NK-92 treated with Interleukin-12 subunit alpha and Interleukin-12 subunit beta, amount 100 ng/mL, for 24 hours (cell line): ENCODE results near the gene CD99L2.
A peak's percentile ranks its signal among the peaks of the same experiment; 100 is the strongest.

Experiments used
- DNase-seq: peaks from one replicate; lab custom pipeline; 2025; lab: John Stamatoyannopoulos, UW

CD99L2 gene, protein sequence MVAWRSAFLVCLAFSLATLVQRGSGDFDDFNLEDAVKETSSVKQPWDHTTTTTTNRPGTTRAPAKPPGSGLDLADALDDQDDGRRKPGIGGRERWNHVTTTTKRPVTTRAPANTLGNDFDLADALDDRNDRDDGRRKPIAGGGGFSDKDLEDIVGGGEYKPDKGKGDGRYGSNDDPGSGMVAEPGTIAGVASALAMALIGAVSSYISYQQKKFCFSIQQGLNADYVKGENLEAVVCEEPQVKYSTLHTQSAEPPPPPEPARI

DNA sequence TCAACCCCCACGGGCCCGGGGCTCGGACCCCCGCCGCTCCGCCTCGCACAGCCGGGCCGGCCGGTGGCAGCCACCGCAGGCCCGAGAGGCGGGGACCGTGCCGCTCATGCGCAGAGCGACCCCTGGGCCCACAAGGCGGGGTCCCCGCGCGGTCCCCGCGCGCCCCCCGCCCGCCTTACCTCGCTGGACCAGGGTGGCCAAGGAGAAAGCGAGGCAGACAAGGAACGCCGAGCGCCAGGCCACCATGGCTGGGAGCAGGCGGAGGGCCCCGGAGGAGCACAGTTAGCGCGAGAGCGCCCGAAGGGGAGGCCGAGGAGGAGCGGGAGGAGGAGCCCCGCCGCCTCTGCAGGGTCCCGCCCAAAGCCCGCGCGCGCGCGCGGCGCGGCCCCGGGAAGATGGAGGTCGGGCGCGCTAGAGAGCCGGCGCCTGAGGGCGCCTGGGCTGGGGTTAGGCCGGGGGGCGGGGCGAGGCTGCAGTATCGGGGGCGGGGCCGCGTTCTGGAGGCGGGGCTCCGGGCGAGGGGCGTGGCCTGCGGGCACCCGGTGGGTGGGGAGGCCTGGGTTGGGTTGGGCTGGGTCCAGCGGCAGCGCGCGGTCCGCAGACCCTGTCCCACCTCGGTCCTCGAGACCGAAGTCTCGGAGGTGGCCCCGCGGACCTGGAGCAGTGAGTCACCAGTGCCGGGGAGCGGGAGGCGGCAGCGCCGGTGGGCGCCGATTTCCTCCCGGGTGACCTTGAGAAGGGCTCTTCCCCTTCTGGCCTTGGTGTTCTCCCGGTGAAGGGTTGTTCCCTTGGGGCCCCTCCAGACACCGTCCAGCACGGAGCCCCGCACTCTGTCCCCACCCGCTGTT, at the start of gene CD99L2:
TSS of gene CD99L2 (minus strand) at position 326 of the 848 bp plus-strand sequence. CDS start at position 246, 80 bp downstream.
- peak; percentile 79 for DNase-seq

- DNase-seq = no peak
Observed at GRCh38 chrX:150944233-150944632, 45.8 kb upstream of the CD99L2 start.

DNA sequence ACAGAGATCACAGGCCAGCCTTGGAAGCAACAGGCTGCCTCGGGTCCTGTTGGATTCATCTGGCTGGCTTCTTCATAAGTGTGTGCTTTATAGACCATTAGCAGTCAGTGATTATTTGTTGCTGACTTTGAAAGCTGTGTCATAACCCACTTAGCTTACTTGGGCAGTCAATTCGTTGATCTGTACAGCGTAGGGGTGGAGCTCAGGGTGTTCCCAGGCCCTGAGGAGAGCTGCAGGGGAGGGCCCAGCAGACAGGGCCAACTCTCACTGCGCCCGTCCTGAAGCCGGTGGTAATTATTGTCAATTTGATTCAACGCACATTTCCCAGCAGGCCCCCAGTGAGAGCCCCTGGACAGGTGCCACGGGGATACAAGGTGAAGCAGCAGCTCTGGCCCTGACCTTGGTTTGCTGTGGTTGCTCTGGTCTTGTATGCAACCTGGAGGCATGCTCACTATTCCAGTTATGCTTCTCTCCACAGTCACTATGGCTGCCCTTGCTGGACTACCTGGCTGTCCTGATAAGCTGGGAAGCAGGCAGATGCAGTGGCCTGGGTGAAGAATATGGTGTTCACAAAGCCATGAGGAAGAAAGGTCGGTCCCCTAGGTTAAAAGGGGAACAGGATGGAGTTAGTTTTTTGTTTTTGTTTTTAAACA, 44.6 kb upstream of the CD99L2 start:
- DNase-seq = no peak

DNA sequence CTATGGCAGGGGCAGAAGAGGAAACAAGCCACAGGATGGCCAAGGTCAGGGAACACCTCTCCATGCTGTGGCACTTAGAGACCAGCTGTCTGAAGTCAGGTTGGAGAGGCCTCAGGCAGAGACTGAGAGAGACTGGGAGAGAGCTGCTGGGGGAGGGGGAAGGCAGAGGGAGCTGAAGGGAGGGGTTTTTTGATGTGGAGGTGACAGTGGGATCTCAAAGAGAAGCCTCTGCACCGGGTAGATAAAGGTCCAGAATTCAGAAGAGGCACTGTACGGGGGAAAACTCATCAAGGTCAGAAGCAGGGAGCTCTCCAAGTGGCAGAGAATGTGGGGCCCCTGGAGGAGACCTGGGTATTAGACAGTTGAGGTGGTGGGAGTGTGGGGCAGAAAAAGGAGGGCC, 43.1 kb upstream of the CD99L2 start:
- DNase-seq = no peak

DNA sequence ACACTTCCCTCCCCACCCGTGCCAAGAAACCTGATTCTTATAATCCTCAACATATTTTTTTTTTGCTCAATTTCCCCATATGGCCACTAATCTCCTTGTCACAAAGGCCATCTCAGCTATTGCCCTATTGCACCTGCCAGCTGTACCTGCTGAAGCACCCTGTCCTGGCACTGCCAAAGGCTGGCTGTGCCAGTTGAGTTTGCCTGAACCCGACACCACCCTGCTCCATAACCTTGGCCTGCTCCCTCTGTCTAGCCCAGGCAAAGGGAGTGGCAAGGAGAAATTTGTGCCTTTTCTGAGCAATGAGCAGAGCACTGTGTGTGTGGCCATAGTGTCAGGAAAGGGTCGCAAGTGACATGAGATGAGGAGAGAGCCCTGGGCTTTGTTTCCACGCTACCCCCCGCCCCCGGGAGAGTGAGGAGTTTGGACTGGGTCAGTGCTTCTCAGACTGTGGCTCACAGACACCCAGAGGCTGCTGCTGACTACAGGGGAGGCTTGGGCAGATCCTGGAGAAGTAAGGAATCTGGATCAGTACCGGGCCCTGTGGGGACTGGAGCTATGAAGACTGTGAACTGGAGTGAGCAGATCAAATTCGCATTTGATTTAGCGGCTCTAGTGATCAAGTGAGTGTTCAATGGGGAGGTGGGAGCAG, 42.5 kb upstream of the CD99L2 start:
- DNase-seq = no peak

DNA sequence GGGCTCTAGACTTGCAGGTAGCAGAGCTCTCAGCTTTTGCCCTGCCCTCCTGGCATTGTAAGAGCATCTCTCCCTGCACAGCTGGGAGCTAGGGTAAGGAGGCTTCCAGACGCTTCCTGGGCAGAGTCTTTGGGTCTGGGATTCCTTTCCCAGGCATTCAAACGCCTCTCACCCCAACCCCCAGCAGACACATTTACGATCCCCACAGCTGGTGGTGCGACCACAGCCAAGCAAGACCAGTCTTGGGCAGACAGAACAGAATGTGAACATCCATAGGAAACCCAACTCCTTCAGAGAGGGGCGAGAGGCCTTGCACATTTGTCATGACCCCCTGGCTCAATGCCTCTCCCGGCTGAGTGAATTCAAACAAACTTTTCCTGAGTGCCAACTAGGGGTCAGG, 38.1 kb upstream of the CD99L2 start:
- no peak for DNase-seq

DNA sequence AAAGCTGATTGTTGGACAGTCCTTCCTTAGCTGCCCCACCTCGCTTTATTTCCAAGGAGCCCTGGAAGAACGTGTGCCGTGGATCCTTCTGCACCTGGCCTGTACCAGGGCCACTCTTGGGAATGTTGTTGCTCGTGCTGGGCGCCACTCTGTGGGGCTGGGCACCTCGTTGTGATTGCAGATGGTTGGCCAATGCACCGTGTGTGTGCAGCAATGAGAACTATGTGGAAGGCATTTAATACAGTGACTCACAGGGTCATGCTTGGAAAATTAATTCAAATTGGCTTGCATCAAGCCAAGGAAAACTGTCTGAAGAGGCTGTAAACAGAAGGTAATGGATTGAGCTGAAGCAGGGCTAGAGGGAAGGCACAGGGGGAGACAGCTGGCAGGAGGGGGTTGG, 37.0 kb upstream of the CD99L2 start:
- no peak for DNase-seq

DNA sequence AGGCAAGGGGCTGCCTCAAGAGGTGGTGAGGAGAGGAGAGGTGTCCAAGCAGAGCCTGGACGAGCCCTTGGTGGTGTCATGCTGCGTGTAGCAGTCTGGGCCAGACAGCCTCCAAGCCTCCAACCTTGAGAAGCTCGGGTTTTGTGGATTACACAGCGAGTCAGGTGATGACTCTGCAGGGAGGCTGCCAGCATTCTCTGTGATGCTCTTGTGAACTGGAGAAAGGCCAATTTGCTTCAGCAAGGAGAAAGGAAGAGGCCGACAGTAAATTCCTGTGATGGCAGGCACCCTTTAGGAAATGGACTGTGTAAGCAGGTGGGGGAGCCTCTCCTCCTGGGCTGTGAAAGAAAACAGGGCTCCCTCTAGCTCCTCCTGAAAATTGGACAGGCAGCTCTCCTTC, 36.0 kb upstream of the CD99L2 start:
- DNase-seq = no peak

DNA sequence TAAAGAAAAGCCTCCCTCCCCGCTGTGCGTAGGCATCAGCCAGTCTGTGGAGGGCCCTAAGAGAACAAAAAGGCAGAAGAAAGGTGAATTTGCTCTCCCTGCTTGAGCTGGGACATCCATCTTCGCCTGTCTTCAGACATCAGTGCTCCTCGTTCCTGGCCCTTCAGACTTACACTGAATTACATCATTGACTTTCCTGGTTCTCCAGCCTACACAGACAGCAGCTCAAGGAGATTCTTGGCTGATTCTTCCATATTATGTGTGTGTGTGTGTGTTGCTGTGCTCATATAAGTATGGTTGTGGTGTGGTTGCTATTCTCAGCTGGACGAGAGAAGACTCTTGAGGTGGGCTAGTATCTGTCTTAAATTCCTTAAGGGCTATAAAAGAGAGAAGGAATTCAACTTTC, 35.5 kb upstream of the CD99L2 start:
- no peak for DNase-seq

- DNase-seq = no peak
Observed at GRCh38 chrX:150929058-150929457, 30.6 kb upstream of the CD99L2 start.

- no peak for DNase-seq
Observed at GRCh38 chrX:150926791-150927190, 28.3 kb upstream of the CD99L2 start.

GRCh38 chrX:150926304-150926703, 27.8 kb upstream of the CD99L2 start:
- no peak for DNase-seq

- no peak for DNase-seq
Observed at GRCh38 chrX:150919401-150919800, 20.9 kb upstream of the CD99L2 start.

- no peak for DNase-seq
Observed at GRCh38 chrX:150913511-150913910, 15.0 kb upstream of the CD99L2 start.

DNA sequence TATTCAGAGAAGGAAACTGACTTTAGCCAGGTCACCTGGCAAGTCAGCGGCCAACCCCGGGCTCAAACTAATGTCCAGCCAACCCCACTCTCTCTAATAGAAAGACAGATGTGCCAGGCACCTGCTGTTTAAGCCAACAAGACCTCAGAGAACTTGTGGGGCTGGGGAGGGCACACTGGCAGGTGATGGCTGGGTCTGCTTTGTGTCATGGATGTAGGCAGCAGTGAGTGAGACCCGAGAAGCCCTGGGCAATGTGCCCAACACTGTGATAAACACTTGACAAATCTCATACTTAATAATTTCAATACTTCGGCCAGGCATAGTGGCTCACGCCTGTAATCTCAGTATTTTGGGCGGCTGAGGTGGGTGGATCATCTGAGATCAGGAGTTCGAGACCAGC, 9.0 kb upstream of the CD99L2 start:
- no peak for DNase-seq

- DNase-seq = no peak
Observed at GRCh38 chrX:150906694-150907093, 8.2 kb upstream of the CD99L2 start.

GRCh38 chrX:150905293-150905692, 6.8 kb upstream of the CD99L2 start:
- no peak for DNase-seq

DNA sequence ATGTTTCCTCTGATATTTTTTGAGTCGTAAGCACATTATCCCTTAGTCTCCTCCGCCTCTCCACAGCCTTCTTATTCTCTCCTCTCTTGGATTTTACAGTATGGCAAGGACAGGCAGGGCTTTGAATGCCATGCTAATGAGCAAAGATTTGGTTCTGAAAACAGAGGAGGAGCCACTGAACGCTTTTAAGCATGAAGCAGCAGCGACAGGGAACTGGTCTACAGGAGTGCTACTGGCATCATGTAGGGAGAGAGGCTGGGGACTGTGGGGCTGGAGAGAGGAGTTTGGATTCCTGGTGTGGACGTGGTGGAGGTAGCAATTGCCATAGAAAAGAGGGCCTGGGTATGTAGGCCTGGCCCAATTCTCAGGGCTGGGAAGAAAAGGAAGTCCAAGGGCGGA, 4.6 kb upstream of the CD99L2 start:
- no peak for DNase-seq

DNA sequence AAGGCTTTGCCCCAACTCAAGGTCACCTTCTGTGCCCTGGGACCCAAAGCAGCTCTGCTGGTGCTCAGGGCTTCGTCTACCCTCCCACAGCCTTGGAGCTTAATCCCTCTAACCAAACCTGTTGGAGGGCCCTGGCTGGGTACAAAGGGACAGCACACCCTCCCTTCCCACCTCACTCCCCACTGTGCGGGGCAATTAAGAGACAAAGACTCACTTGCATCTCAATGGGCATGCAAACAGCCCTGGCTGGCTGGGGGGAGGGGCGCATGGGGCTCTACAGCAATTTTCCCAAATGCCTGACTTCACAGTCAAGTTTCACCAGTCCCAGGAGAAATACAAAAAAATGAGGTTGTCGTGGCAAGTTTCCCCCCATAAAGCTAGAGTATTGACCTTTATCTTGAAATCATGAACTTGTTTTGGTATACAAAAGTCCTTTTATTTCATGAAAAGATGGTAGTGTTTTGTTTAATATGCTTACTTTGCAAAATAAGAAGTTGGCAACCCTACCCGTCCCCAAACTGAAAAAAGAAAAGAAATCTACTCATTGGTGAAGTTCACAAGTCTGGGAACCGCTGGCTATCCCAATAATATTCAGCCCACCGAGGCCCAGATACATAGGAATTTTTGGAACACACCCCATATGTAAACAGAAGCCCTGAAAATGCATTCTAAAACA, 4.1 kb upstream of the CD99L2 start:
- DNase-seq = no peak

DNA sequence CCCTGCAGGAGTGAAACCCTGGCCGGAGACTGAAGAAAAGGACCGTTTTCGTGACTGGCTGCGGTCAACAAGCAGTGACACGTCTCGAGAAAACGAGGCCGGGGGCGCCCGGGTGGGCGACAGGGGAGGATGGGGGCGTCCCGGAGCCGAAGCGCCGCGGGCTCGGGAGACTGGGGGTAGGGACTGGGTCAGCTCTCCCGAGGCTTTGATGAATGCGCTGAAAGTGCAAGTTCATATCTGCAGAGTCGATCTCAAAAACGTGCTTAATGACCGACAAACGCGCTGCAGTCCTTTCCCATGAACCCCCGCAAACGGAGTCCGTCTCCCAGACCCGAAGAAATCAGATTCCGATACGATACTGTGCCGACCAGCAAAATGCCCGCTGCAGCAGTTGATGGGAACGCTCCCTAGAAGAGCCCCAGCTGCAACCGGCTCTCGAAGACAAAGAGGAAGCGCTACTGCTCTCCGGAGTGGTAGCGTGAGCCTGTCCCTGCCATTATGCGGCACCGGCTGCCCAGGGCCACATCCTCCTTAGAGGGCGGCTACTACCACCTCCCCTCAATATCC, 806 bp upstream of the CD99L2 start:
- no peak for DNase-seq
